Stimulated activated naive B cell treated with anti-CD40 and anti-IgM and Interleukin-4, amounts not matched to agents 10 μg/mL and 1 μg/mL and 100 μg/mL, for 72 hours (primary cell): ENCODE measurements around the gene ANKRD52.

Experiments
- ATAC-seq, 2 donors: fragments of 150-1000 bp; cut with Tn5 transposase; replicated peaks; 2 replicates each; pipeline ENCODE4 v1.10.0; 2021; ENCODE audit warnings: moderate library complexity in 1 of 2
- DNase-seq: peaks from one replicate; pipeline ENCODE4 v3.0.0; 2021
- H3K27ac Mint-ChIP-seq: one replicate; pipeline ENCODE4 v1.8.0; 2022; ENCODE audit warnings: mild to moderate bottlenecking, mixed read lengths
- H3K27me3 Mint-ChIP-seq, 2 donors: one replicate each; pipeline ENCODE4 v1.8.0; 2022; ENCODE audit warnings: mixed read lengths in 2 of 2
- H3K36me3 Mint-ChIP-seq, 2 donors: one replicate each; pipeline ENCODE4 v1.8.0; 2022; ENCODE audit warnings: mixed read lengths in 2 of 2, mild to moderate bottlenecking in 1 of 2
- H3K4me1 Mint-ChIP-seq, 2 donors: one replicate each; pipeline ENCODE4 v1.8.0; 2022; ENCODE audit warnings: mixed read lengths in 2 of 2, mild to moderate bottlenecking in 1 of 2
- H3K4me3 Mint-ChIP-seq, 2 donors: one replicate each; pipeline ENCODE4 v1.8.0; 2022; ENCODE audit warnings: mild to moderate bottlenecking in 2 of 2, mixed read lengths in 2 of 2, moderate library complexity in 1 of 2
- H3K9me3 Mint-ChIP-seq, 2 donors: one replicate each; pipeline ENCODE4 v1.8.0; 2022; ENCODE audit warnings: mixed read lengths in 2 of 2, mild to moderate bottlenecking in 1 of 2

Gene ANKRD52

DNA sequence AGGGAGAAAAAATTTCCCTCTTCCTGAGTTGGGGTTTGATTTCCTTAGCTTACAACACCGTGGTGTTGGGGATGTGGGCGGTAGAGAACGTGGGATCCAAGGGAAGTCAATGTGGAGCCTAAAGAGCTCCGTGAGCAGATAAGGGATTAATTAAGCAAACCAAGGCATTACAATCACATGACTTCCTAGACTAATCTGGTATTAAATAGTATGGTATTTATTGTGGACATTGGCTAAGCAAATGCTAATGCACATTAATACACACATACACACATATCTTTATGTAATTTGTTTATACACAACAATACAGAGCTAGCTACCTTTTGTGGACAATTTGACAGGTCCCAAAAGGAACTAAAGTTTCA lies 35.7 kb downstream of the ANKRD52 start:
- no peaks in the 10 kb centered on the region for H3K9me3 Mint-ChIP-seq
- peaks cover 29 to 42% of the 10 kb centered on the region in 2 donors for H3K4me1 Mint-ChIP-seq
- H3K27ac Mint-ChIP-seq, result peak overlapping the region; percentile 99
- no peaks in the 10 kb centered on the region for H3K27me3 Mint-ChIP-seq
- peaks cover 9 to 24% of the 10 kb centered on the region in 2 donors for H3K36me3 Mint-ChIP-seq
- peak overlapping the region; percentile 92 to 96 for H3K4me3 Mint-ChIP-seq
- DNase-seq (no peak), ATAC-seq (no peak)

DNA sequence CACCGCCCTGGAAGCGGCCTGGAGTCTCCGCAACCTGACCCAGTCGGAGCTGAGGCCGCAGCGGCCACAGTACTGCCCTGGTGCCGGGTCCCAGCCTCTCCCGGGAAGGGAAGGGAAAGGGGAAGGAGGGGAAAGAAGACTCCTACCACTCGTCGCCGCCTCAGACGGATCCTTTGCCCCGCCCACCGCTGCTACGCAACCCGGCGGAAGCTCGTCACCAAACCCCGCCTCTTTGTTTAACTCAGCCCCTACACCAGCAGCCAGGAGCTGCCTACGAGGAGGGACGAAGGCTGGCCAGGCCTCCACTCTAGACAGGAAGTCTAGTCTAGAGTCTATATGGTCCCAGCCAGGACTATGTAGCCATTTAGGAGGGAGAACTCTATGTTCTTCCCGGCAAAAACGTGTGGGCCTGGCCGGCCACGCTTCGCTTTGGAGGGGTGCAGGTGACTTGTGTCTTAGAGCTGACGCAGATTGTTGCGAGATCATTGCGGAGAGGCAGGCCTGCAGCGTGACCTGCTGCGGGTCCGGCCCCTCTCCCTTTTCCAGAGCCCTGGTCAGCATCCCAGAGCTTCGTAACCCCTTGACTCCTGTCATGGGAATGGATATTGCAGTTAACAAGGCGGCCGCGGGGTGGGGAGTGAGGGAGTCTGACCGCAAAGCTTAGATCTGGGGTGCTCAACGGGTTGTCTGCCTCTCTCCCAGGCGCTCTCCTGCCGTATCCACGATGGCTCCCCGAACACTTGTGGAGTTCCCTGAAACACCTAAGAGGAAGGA lies 36.2 kb downstream of the ANKRD52 start, which contains the start of gene RNF41:
Gene RNF41 (minus strand): TSS at position 166 of the 774 bp plus-strand sequence. CDS start 7,875 bp downstream, outside the sequence.
- no peaks in the 10 kb centered on the region for H3K27me3 Mint-ChIP-seq

DNA sequence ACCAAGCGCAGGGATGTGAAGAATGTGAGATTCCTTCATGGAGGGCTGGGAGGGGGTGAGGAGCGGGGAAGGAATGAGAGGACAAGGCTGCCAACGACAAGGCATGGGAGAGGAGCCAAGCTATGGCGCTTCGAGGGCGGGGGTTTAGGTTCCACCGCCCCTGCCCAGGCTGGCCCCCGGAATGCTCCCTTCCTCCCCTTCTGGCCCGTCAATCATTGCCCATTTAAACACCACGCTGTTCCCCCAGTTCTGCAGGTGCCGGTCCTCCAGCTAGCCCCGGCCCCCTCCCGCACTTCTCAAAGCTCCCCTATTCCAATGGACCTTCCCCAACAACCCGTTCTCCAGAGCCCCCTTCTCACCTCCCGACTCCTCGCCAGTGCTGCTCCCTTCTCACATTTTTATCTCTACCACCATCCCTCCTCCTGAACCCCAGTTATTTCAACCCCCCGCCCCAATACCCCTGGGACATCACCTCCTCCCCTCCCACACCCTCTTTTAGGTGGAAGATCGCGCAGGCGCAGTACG lies 36.9 kb downstream of the ANKRD52 start:
- no peaks in the 10 kb centered on the region for H3K27me3 Mint-ChIP-seq
- H3K9me3 Mint-ChIP-seq, result no peaks in the 10 kb centered on the region
- H3K4me1 Mint-ChIP-seq, result peaks cover 33 to 49% of the 10 kb centered on the region in 2 donors
- H3K4me3 Mint-ChIP-seq, result peak overlapping the region; percentile 92 to 96
- ATAC-seq (peak; percentile 11 to 22), DNase-seq (no peak)
- H3K36me3 Mint-ChIP-seq, result peaks cover 13 to 23% of the 10 kb centered on the region in 2 donors
- peak overlapping the region; percentile 99 for H3K27ac Mint-ChIP-seq

More for the DNA sequence above, 36.2 kb downstream of the ANKRD52 start, which contains the start of gene RNF41:
- peak; percentile 91 for DNase-seq
- Mint-ChIP-seq H3K27ac (peak within 1 kb of the TSS; percentile 99), H3K36me3 (peaks cover 7 to 20% of the 10 kb centered on the region in 2 donors), H3K4me1 (peaks cover 29 to 43% of the 10 kb centered on the region in 2 donors), H3K9me3 (no peaks in the 10 kb centered on the region), H3K4me3 (peak within 1 kb of the TSS; percentile 92 to 96)
- ATAC-seq, result peak; percentile 86

GRCh38 chr12:56220611-56221231 lies 37.5 kb downstream of the ANKRD52 start:
- Mint-ChIP-seq H3K36me3 (peaks cover 11 to 22% of the 10 kb centered on the region in 2 donors), H3K27ac (peak overlapping the region; percentile 99), H3K9me3 (no peaks in the 10 kb centered on the region), H3K4me3 (peak overlapping the region; percentile 92 to 96), H3K4me1 (peaks cover 33 to 49% of the 10 kb centered on the region in 2 donors), H3K27me3 (no peaks in the 10 kb centered on the region)
- peak; percentile 9 for DNase-seq
- peak; percentile 25 to 28 for ATAC-seq

DNA sequence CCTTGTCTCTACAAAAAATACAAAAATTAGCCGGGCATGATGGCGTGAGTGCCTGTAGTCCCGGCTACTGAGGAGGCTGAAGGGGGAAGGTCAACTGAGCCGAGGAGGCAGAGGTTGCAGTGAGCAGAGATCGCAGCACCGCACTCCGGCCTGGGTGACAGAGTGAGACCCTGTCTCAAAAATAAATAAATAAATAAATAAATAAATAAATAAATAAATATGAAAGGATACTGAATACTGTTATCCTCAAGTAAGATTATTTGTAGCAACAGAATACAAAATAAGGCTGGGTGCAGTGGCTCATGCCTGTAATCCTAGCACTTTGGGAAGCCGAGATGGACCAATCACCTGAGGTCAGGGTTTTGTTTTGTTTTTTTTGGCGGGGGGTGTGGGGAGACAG lies 38.3 kb downstream of the ANKRD52 start:
- no peak for DNase-seq
- H3K36me3 Mint-ChIP-seq, result peaks cover 14 to 22% of the 10 kb centered on the region in 2 donors
- peak overlapping the region; percentile 32 to 92 for H3K4me3 Mint-ChIP-seq
- ATAC-seq, result no peak
- no peaks in the 10 kb centered on the region for H3K9me3 Mint-ChIP-seq
- H3K27ac Mint-ChIP-seq, result no peak overlapping the region
- no peaks in the 10 kb centered on the region for H3K27me3 Mint-ChIP-seq
- H3K4me1 Mint-ChIP-seq, result peaks cover 25 to 47% of the 10 kb centered on the region in 2 donors

DNA sequence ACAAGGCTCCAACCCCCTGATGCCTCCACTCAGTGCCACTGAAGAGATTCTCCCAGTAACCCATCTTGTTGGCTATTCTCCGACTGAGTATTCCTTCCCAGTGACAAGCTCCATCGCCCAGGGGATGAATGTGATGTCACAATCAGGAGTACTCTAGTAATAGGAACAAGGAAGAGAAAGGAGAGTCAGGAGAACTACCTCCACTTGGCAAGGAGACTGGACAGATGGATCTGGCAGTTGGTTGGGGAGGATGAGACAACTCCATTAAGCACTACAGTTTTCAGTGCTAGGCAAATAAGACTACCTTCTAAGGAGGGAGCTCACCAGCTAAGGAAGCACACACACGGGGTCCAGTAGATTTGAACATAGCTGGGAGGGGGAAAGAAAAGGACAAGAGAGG lies 41.7 kb downstream of the ANKRD52 start:
- Mint-ChIP-seq H3K36me3 (peaks cover 25 to 29% of the 10 kb centered on the region in 2 donors), H3K4me3 (no peak overlapping the region), H3K9me3 (no peaks in the 10 kb centered on the region), H3K27me3 (no peaks in the 10 kb centered on the region), H3K27ac (no peak overlapping the region), H3K4me1 (peaks cover 13 to 24% of the 10 kb centered on the region in 2 donors)
- no peak for DNase-seq
- no peak for ATAC-seq

DNA sequence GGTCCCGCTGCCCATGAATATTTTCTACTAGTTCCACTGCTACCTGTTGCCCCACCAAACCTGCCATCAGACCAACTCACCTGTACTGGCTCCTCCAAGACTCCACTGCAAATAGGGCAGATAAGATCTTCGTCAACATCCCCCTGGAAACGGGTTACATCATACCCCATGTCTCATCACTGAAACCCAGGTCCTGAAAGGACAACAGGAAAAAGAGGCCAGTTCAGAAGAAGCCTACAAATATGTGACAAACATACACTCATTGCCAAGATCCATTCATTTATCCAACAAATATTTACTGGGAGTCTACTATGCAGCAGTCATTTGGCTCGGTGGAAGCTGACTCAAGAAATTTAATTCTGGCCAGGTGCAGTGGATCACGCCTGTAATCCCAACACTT lies 44.3 kb downstream of the ANKRD52 start:
- DNase-seq (no peak), ATAC-seq (no peak)
- H3K9me3 Mint-ChIP-seq, result no peaks in the 10 kb centered on the region
- H3K36me3 Mint-ChIP-seq, result peaks cover 35 to 49% of the 10 kb centered on the region in 2 donors
- H3K27me3 Mint-ChIP-seq, result no peaks in the 10 kb centered on the region
- H3K4me1 Mint-ChIP-seq, result peaks cover 9 to 23% of the 10 kb centered on the region in 2 donors
- no peak overlapping the region for H3K4me3 Mint-ChIP-seq
- H3K27ac Mint-ChIP-seq, result no peak overlapping the region

- ATAC-seq (no peak), DNase-seq (no peak)
- no peaks in the 10 kb centered on the region for H3K9me3 Mint-ChIP-seq
- H3K27ac Mint-ChIP-seq, result peak overlapping the region; percentile 84
- peaks cover 12 to 26% of the 10 kb centered on the region in 2 donors for H3K4me1 Mint-ChIP-seq
- no peaks in the 10 kb centered on the region for H3K27me3 Mint-ChIP-seq
- no peak overlapping the region for H3K4me3 Mint-ChIP-seq
- H3K36me3 Mint-ChIP-seq, result peaks cover 38 to 57% of the 10 kb centered on the region in 2 donors
Measured at GRCh38 chr12:56212361-56212760, 45.8 kb downstream of the ANKRD52 start.

GRCh38 chr12:56208006-56208405 lies 50.2 kb downstream of the ANKRD52 start:
- Mint-ChIP-seq H3K9me3 (no peaks in the 10 kb centered on the region), H3K4me1 (peaks cover 13 to 25% of the 10 kb centered on the region in 2 donors), H3K27me3 (no peaks in the 10 kb centered on the region), H3K27ac (peak overlapping the region; percentile 73), H3K4me3 (no peak overlapping the region), H3K36me3 (peaks cover 28 to 60% of the 10 kb centered on the region in 2 donors)
- no peak for DNase-seq
- ATAC-seq, result peak; percentile 78 to 82

GRCh38 chr12:56206452-56207166 lies 51.6 kb downstream of the ANKRD52 start:
- Mint-ChIP-seq H3K4me3 (no peak overlapping the region), H3K27me3 (no peaks in the 10 kb centered on the region), H3K4me1 (peaks cover 20 to 26% of the 10 kb centered on the region in 2 donors), H3K9me3 (no peaks in the 10 kb centered on the region), H3K36me3 (peaks cover 23 to 55% of the 10 kb centered on the region in 2 donors), H3K27ac (no peak overlapping the region)
- peak; percentile 21 for DNase-seq
- peak; percentile 55 to 64 for ATAC-seq

- no peak for DNase-seq
- ATAC-seq, result peak; percentile 35 to 48
- Mint-ChIP-seq H3K4me3 (no peak overlapping the region), H3K27ac (peak overlapping the region; percentile 71), H3K36me3 (peaks cover 20 to 44% of the 10 kb centered on the region in 2 donors), H3K4me1 (peaks cover 19 to 24% of the 10 kb centered on the region in 2 donors), H3K27me3 (no peaks in the 10 kb centered on the region), H3K9me3 (no peaks in the 10 kb centered on the region)
Measured at GRCh38 chr12:56205445-56205844, 52.7 kb downstream of the ANKRD52 start.

DNA sequence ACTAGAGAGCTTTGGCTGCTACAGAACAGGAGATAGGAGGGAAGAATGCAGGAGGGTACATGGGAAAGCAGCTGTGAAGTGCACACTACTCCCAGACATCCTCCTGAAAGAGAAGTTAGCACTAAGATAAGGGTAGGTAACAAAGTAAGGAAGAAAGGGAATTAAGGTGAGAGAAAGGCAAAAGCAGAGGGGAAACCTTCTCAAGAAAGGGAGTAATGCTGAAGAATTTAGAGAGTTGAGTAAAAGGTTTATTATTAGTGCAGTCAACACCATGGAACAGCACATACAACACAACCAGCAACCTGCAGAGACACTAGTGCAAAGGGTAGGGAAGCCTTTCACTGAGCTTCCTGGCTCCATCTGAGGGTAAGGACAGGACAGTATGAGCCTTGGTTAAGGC lies 53.9 kb downstream of the ANKRD52 start:
- H3K36me3 Mint-ChIP-seq, result peaks cover 12 to 35% of the 10 kb centered on the region in 2 donors
- no peak for DNase-seq
- H3K4me1 Mint-ChIP-seq, result peaks cover 15 to 22% of the 10 kb centered on the region in 2 donors
- peak overlapping the region; percentile 9 for H3K27ac Mint-ChIP-seq
- H3K4me3 Mint-ChIP-seq, result no peak overlapping the region
- no peaks in the 10 kb centered on the region for H3K27me3 Mint-ChIP-seq
- no peak for ATAC-seq
- H3K9me3 Mint-ChIP-seq, result no peaks in the 10 kb centered on the region

DNA sequence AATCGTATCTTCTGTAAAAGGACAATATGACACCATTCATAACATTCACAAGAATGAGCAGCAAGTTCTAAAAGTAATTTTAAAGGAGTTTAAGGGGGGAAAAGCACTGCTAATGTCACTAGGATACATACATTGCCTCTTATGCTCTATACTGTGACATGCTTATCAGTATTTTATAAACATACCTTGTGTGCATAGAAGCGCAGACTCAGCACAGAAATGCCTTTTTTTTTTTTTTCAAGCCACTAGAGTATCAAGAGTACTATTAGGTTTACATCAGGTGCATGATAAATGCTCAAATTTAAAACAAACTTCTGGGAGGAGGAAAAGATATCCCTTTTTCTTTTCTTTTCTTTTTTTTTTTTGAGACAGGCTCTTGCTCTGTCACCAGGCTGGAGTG lies 55.3 kb downstream of the ANKRD52 start:
- ATAC-seq, result no peak
- peaks cover 15 to 25% of the 10 kb centered on the region in 2 donors for H3K4me1 Mint-ChIP-seq
- DNase-seq, result no peak
- no peaks in the 10 kb centered on the region for H3K9me3 Mint-ChIP-seq
- peak overlapping the region; percentile 79 for H3K27ac Mint-ChIP-seq
- H3K4me3 Mint-ChIP-seq, result no peak overlapping the region
- peaks cover 12 to 27% of the 10 kb centered on the region in 2 donors for H3K36me3 Mint-ChIP-seq
- H3K27me3 Mint-ChIP-seq, result no peaks in the 10 kb centered on the region

DNA sequence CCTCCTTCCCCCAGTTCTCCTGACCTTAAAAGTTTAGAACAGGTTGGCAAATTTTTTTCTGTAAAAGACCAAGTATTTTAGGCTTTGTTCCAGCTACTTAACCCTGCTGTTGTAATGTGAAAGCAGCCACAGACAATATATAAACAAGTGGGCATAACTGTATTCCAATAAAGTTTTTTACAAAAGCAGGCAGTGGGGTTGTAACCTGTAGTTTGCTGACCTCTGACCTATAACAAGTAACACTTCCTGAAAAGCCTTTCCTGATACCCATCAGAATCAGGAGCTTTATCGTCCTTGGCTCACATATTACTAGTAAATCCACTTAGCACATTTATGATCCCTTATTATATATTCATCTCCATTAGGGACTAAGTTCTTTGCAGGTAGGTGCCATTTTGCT lies 55.8 kb downstream of the ANKRD52 start:
- Mint-ChIP-seq H3K27me3 (no peaks in the 10 kb centered on the region), H3K9me3 (no peaks in the 10 kb centered on the region), H3K4me1 (peaks cover 11 to 22% of the 10 kb centered on the region in 2 donors), H3K36me3 (peaks cover 9 to 23% of the 10 kb centered on the region in 2 donors), H3K27ac (peak overlapping the region; percentile 79), H3K4me3 (no peak overlapping the region)
- ATAC-seq (no peak), DNase-seq (no peak)
